Spleen (tissue), 11 donors: Measurements from ENCODE around the gene ARHGEF26. TPM values are rescaled to one million over a fixed set of nuclear protein-coding genes. Genes with fewer than 3 reads are reported as not detected.

Experiments used
- DNase-seq: peaks from one replicate; pipeline ENCODE4 v3.0.0-alpha.2; 2020
- H3K27ac ChIP-seq, 8 donors: fragments of 200-600 bp; sonication (generic) in 7 of 8; 1 replicate in 4 of 8; 2 replicates in 4 of 8; pipeline versions ENCODE4 v1.5.0 to v1.8.0; 2016 to 2021; ENCODE audit warnings: inconsistent platforms in 4 of 8, mild to moderate bottlenecking in 4 of 8, moderate library complexity in 1 of 8
- H3K27me3 ChIP-seq, 7 donors: fragments of 200-600 bp; sonication (generic) in 6 of 7; replicated peaks in 1 of 7; 1 replicate in 4 of 7; 2 replicates in 3 of 7; pipeline versions ENCODE4 v1.5.0 to v1.8.0; 2016 to 2021; ENCODE audit warnings: inconsistent platforms in 3 of 7, mild to moderate bottlenecking in 1 of 7
- H3K36me3 ChIP-seq, 6 donors: fragments of 200-600 bp; sonication (generic) in 5 of 6; 1 replicate in 4 of 6; 2 replicates in 2 of 6; pipeline versions ENCODE4 v1.5.0 to v1.8.0; 2016 to 2021; ENCODE audit warnings: inconsistent platforms in 2 of 6
- H3K4me1 ChIP-seq, 6 donors: fragments of 200-600 bp; sonication (generic) in 5 of 6; 1 replicate in 3 of 6; 2 replicates in 3 of 6; pipeline versions ENCODE4 v1.5.0 to v1.8.0; 2016 to 2021; ENCODE audit warnings: inconsistent platforms in 3 of 6
- H3K4me3 ChIP-seq, 8 donors: fragments of 200-600 bp; sonication (generic) in 7 of 8; 1 replicate in 4 of 8; 2 replicates in 4 of 8; pipeline versions ENCODE4 v1.5.0 to v1.8.0; 2016 to 2021; ENCODE audit warnings: inconsistent platforms in 4 of 8, mild to moderate bottlenecking in 4 of 8, moderate library complexity in 2 of 8
- H3K9me3 ChIP-seq, 8 donors: fragments of 200-600 bp; sonication (generic) in 7 of 8; 1 replicate in 4 of 8; 2 replicates in 4 of 8; pipeline versions ENCODE4 v1.5.0 to v1.8.0; 2016 to 2021; ENCODE audit warnings: inconsistent platforms in 4 of 8
- POLR2A ChIP-seq, 3 donors: fragments of 450-650 bp; IDR thresholded peaks; one replicate each; pipeline ENCODE4 v1.5.1; 2017; ENCODE audit warnings: antibody characterized with exemption in 3 of 3, mild to moderate bottlenecking in 1 of 3
- POLR2AphosphoS5 ChIP-seq, 3 donors: sonication (generic); formaldehyde crosslinking; IDR thresholded peaks; one replicate each; pipeline ENCODE4 v1.5.1; 2017; ENCODE audit warnings: antibody characterized with exemption in 3 of 3
- intact Hi-C: fragments of 100-400 bp; cut with DNase I; formaldehyde crosslinking; loops from one replicate; pipeline ENCODE4 v1.15.0; 2023; ENCODE audit warnings: low total_unique reads
- polyA plus RNA-seq, 3 donors: library from polyadenylated mRNA; stranded (reverse); fragments of 200-250 nt; gene quantifications; one replicate each; pipeline ENCODE4 v1.2.1, GENCODE V29; 2013
- total RNA-seq, 7 donors: library from RNA; depleted of rRNA in 3 of 7; stranded (reverse); fragments of >200 nt in 3 of 7; fragmentation: NEBNext Ultra II Directional in 4 of 7; extraction: Animal tissue kit (Norgen Biotek cat#: 25700) in 4 of 7; gene quantifications; one replicate each; pipeline versions ENCODE4 v1.1.0 to v1.2.1, GENCODE V29; 2016 to 2021
- TF ChIP-seq, protein P1 (sequence below), 11 experiments: fragments of 200-600 bp in 7 of 11; fragments of 450-650 bp in 4 of 11; sonication (generic) in 4 of 11; IDR thresholded peaks in 8 of 11; conservative IDR thresholded peaks in 3 of 11; 1 replicate in 7 of 11; 2 replicates in 4 of 11; pipeline versions ENCODE4 v1.4.0 to v1.8.0; 2016 to 2021; ENCODE audit warnings: antibody characterized with exemption in 11 of 11, inconsistent platforms in 4 of 11, mild to moderate bottlenecking in 1 of 11
- donor health status: healthy with polysubstance abuse.
- donor health status: DM: no; HTN: no; CAD: no; lungs with moderate emphysema.
- donor health status: DM: no; HTN: no; CAD: no.
- donor health status: Bipolar disorder and iron deficiency.
- donor health status: healthy.
- donor health status: DM: no; HTN: no; CAD: no.
- donor health status: DM: yes; HTN: yes; CAD: no.

Gene ARHGEF26
- total and polyA plus RNA-seq, 10 donors = 0.30 to 6.3 (median 1.1) TPM

DNA sequence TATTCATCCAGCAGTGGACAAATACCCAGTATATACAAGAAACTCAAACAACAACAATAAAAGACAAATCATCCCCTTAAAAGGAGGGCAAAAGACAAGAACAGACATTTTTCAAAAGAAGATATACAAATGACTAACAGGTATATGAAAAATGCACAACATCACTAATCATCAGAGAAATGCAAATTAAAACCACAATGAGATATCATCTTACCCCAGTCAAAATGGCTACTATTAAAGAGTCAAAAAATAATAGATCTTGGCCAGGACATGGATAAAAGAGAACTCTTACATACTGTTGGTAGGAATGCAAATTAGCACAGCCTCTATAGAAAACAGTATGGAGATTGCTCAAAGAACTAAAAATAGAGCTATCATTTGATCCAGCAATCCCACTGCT lies 186.2 kb downstream of the ARHGEF26 start:
- Histone ChIP-seq H3K9me3 (no peaks in the 10 kb centered on the region), H3K36me3 (peaks cover 0 to 99% (median 58%) of the 10 kb centered on the region in 6 donors), H3K27me3 (no peaks in the 10 kb centered on the region), H3K27ac (no peak overlapping the region), H3K4me1 (peaks cover 0 to 12% (median 0%) of the 10 kb centered on the region in 6 donors), H3K4me3 (no peak overlapping the region)
- TF ChIP-seq POLR2A (IDR thresholded peaks at IDR 0.05) (no peak), POLR2AphosphoS5 (IDR thresholded peaks at IDR 0.05) (no peak)
- TF ChIP-seq, protein P1, sequence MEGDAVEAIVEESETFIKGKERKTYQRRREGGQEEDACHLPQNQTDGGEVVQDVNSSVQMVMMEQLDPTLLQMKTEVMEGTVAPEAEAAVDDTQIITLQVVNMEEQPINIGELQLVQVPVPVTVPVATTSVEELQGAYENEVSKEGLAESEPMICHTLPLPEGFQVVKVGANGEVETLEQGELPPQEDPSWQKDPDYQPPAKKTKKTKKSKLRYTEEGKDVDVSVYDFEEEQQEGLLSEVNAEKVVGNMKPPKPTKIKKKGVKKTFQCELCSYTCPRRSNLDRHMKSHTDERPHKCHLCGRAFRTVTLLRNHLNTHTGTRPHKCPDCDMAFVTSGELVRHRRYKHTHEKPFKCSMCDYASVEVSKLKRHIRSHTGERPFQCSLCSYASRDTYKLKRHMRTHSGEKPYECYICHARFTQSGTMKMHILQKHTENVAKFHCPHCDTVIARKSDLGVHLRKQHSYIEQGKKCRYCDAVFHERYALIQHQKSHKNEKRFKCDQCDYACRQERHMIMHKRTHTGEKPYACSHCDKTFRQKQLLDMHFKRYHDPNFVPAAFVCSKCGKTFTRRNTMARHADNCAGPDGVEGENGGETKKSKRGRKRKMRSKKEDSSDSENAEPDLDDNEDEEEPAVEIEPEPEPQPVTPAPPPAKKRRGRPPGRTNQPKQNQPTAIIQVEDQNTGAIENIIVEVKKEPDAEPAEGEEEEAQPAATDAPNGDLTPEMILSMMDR (IDR thresholded peaks at IDR 0.05 in 8 of 11, conservative IDR thresholded peaks at IDR 0.05 in 3 of 11) = no peak
- intact Hi-C loops = no loop called here
- DNase-seq = no peak

Other genes starting within 250 kb of the ARHGEF26 start
- gene DHX36, start 203.1 kb downstream of the ARHGEF26 start, total RNA-seq = 100 to 1,000 TPM in 1 of 7 donors, 10 to 100 TPM in 6; 55.2 to 106 (median 81.9) TPM
- 10 to 100 TPM; 27.4 to 32.0 (median 31.8) TPM for gene DHX36, start 203.1 kb downstream of the ARHGEF26 start, polyA plus RNA-seq